ENCODE data around the gene AMN1.
"Not testable (repeated sequence)": the region's sequence is repeated elsewhere in the genome, so short reads cannot be mapped to it uniquely, and the experiment has no call there.

The AMN1 gene

DNA sequence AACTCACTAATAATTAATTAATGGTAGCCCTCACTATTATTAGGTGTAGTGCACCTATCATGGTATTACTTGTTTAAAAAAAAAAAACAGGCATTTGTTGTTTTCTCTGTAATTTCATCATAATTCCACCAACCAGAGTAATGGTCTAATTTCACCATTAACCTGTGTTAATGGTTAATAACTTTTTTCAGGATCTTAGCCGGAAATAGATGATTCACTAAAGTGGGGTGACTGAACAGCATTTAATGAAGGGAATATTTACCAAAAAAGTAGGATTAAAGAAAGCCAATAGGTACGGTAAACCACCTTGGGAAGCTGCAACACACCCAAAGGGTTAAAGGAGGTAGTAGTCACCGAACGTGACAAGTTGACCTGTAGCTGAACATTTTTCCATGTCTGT, 56.3 kb downstream of the AMN1 start:
- DNase-seq: no peak

DNA sequence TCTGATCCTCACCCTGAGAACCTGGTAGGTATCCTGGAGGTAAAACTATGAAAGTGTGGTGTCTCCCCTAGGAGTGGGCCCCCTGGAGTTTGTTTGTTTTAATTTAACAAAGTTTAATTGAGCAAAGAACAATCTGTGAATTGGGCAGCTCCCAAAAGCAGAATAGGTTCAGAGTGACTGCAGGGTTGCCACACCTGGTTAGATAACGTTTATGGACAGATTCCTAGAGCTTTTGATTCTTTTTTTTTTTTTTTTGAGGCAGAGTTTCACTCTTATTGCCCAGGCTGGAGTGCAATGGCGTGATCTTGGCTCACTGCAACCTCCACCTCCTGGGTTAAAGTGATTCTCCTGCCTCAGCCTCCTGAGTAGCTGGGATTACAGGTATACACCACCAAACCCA, 59.2 kb downstream of the AMN1 start:
- DNase-seq: not testable (repeated sequence)

DNA sequence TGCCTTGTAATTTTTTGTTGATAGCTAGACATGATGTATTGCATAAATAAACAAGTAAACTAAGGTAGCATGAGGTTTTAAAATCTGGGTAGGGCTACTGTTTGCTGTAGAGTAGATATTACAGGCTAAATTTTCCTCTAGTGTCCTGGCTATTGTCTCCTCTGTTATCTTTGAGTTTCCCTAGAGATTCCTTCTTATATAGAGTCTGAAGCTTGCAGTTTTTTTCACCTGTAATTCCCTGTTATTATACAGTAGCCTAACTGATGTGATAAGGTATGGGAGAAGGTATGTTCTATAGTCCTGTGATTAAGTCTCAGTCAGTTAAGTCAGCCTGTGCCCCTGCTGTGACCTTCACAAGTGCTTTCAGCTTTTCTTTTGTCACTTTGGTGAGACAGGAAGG, 59.8 kb downstream of the AMN1 start:
- no peak for DNase-seq

DNA sequence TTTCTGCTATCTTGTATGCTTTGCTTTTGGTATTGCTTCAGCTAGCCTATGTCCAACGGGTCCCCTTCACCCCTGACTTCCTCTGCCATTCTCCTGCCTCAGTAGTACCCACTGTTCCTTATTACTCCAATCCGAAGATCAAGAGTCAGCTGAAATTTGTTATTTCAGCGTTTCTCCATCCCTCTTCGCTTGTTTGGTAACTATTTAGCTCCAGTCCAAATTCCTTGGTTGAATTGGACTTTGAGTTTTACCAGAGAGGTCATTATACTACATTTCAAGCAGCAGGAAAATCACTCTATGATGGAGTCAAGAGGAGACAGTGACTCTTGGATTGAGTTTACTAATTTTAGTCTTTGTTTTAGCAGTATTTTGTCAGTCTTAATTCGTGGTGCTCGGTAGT, 64.8 kb downstream of the AMN1 start:
- DNase-seq: no peak

DNA sequence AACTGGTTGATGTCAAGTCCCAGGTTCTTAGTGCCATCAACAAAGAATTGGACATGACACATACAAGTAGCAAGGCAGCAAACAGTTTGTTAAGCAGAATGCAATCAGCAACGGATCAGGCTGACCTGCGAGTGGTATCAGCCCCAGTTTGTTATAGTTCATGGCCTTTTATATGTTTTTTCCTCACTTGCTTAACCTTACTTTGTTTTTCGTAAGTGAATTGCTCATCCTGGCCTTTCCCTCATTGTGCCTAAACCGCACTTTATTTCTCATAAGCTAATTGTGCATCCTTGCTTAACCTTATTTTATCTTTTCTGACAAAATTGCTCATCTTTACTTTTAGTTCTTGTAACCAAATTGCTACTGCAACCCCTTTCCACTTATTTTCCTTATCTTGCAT, 65.2 kb downstream of the AMN1 start:
- no peak for DNase-seq

DNA sequence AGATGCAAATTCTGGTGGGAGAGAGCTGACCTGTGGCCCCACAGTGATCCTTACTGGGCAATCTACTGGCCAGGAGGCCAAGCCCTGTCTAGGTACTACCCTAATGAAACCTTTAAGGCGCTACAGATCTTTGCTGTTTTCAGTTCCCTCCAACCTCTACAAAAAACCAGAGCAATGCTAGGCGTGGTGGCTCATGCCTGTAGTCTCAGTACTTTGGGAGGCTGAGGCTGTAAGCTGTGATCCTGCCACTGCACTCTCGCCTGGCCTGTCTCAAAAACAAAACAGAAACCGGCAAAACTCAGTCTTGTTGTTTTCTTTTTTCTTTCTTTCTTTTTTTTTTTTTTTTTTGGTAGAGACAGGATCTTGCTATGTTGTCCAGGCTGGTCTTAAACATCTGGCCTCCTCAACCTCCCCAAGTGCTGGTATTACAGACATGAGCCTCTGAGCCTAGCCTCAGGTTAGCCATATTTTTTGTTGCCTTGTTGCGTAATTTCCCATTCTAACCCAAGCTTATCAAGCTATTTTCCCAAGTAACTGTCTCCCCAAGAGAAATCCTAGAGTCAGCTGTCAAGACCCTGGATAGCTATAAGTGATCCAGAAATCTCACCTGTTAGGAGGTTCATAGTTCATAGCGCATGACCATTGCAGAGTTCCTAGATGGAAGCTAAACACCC, 66.5 kb downstream of the AMN1 start:
- no peak for DNase-seq

DNA sequence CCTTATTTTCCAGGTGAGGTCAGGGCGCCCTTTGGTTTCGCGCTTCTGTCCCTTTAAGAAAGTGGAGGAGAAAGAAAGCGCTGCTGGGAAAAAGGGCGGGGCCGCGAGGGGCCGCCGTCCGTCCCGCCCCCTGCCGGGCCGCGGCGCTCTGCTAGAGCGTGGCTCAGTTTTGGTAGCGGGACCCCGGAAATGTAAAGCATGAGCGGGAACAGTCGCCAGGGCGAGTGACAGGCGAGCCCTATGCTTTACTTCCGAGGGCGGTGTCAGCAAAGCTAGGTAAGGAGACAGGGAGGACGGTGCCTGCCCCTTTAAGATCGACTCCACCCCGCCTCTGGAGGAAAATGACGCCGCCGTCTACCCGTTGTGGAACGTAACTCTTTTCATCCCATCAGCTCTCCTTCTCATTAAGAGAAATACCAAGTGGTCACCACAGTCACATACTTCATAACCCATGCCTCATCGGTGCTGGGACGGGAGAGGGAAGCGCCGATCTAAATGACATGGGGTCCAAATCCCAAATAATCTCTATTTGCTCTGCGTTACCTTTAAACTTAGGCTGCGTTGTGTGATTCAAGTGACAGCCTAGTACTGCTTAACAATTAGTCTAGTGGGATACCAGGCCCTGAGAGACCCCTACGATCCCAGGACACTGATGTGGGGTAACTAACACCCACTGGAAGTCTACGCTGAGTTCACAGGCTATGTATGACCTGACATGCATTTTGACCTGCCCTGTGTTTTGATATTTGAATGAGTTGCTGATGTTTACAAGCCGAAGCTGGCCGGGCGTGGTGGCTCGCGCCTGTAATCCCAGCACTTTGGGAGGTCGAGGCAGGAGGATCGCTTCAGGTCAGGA, 69.5 kb downstream of the AMN1 start, which contains the start of gene ETFBKMT:
ETFBKMT (plus strand) TSS at position 602 of the 856 bp plus-strand sequence. CDS start 2,266 bp downstream, outside the sequence.
- DNase-seq: peak; percentile 95

DNA sequence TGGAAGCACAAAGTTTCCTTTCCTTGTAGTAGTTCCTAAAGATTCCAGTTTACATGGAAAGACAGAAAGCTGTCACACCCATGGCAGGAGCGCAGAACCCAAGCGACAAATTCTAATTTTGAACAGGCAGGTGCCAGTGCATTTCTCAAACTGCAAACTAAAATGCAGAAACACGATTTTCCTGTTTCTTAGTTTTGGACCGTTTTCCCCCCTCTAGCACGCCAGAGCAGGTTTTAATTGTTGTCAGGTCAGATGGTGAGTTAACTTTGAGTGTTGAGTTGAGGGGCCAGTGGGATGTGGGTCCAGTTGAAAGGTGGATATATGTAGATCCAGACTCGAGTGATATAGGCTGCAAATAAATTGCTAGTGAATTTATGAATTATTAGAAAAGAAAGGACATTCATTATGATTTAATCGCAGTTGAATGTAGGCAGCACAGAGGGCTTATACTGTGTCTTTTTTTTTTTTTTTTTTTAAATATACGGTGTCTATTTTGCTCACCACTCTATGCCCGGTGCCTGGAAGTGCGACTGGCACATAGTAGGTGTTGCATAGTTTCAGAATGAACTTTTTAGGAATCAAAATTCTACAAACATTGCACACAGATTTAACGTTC, 70.2 kb downstream of the AMN1 start:
- no peak for DNase-seq

DNA sequence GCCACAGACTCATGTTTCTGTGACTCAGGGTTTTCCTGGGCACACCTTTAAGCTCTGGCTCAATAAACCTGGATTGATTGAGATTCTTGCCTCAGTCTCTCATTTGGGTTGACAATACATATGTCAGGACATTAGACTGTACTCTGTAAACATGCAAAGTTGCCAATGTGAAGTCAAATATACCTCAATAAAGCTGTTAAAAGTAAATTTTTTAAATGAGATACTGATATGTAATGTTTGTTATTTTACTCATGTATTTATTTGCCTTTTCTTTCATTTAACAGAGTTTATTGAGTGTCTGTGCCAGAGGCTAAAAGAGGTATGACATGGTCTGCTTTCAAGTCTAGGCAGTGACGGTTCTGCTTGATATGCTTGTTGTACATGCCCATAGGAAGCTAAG, 73.0 kb downstream of the AMN1 start:
- no peak for DNase-seq

DNA sequence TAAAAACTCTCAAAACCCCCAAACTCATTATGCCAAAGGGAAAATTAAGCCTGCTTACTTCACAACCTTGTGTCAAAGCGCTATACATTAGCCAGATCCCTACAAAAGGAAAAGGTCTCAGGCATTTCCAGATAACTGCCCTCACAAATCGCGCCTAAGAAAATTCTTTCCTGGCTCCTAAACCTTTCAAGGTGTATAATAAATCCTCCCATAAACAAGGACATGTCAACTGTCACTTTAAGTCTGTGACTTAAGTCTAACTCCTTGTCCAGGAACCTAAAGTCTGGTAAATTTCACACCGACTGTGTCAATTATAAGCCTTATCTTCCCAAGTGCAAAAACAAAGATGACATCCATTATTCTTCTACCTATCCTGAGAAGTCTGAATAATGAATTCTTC, 73.6 kb downstream of the AMN1 start:
- DNase-seq: no peak

DNA sequence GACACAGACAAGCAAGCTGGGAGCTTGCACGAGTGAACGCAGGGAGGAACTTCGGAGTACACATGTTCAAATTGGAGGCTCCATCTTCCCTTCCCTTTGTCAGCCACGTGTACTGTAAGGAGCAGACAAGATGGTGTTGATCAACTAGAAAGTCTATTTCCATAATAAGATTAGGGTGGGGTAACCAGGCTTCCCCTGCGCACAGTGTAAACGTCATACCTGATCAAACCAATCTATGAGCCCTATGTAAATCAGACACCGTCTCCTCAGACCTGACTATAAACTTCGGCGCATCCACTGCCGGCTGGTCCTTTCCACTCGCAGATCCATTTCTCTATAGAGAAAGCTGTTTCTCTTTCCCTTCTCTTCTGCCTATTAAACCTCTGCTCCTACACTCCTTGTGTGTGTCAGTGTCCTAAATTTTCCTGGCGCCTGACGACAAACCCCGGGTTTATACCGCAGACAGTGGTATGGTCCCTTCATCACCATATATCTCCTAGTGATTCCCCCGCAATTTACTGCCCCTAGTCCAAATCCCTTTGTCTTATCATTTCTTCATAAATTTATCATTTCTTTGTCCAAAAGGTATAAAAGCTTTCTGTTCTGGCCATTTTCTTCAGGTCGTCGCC, 76.8 kb downstream of the AMN1 start:
- DNase-seq: peak; percentile 7

DNA sequence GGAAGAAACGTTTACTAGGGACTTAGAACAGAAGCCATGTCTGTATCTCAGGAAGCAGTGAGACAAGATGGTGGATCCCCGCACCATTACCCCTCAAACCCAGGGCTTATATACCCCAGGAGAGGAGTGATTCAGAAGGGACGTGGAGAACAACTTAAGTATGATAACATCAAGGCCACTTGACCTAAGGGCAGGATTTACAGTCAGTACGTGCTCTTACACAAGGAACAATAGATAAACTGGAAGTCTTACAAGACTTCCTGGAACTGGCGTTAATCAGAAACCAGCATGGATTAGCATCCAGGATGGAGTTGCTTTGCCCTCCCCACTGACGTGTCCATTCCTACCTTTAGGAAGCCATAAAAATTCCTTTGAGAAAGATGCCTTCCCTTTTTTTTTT, 77.9 kb downstream of the AMN1 start:
- no peak for DNase-seq

DNA sequence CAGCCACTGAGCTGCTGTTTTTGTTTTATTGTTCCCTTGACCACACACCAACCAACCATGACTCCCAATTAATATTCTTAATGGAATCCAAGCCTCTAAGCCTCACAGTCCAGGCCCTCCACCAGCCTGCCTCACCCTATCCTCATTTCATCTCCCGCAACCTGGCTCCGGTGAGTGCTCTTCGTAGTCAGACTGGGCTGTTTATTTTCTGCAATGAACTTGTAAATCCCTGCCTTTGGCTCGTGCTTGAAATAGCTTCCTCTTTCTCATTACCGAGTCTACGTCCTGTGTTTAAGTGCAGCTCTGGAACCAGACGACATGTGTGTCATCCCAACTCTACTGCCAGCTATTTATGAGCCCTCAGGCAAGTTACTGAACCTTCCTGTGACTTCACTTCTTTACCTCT, 81.7 kb downstream of the AMN1 start:
- no peak for DNase-seq

DNA sequence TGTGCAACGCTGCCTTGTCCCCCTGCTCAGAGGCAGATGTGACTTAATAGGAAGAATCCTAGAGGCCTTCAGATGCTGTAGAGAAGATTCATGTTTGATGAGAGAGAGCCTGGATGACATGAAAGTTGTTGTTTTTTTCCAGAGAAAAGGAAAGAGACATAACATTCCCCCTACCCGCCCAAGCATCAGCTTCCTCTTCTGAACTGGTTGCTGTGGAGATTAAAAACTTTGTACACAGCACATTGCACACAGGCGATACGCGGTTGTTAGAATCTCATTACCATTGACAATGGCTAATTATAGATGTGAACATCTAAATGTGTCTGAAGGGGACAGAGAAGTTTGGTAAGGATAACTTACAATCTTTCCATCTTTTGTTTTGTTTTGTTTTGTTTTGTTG, 82.9 kb downstream of the AMN1 start:
- DNase-seq: no peak

DNA sequence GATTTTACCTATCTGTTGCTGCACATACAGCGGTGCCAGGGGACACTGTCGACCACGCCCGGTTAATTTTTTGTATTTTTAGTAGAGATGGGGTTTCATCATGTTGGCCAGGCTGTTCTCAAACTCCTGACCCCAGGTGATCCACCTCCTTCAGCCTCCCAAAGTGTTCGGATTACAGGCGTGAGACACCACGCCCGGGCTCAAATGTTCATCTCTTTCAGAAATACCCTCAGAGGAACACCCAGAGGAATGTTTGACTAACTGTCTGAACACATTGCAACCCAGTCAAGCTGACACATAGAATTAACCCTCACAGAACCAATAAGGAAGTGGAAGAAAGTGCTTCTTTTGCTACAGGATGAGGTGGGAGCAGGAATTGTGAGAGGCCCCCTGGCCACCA, 84.3 kb downstream of the AMN1 start:
- DNase-seq: no peak

DNA sequence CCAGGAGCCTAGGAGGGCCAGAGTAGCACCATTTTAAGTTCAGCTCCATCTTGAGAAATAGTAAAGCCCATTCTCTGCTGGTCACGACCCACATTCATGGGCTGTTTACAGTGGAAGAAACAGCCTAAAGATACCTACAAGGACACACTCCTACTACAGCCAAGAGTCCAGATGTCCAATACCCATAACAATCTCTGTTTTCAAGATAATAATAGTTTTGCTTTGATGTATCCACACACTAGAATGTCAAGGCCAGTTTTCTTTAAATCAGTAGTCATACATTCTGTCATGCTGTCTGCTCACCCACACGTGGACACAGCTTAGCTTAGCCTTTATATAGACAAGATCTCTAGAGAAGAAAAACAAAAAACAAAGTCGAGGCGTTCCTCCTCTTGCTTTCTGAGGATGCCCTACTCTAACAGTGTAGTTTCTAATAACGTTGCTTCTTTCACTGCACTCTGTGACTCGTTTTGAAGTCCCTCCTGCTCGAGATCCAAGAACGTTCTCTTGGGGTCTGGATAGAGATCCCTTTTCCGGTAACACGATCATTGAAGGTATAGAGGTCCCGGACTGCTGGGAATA, 87.2 kb downstream of the AMN1 start:
- no peak for DNase-seq

DNA sequence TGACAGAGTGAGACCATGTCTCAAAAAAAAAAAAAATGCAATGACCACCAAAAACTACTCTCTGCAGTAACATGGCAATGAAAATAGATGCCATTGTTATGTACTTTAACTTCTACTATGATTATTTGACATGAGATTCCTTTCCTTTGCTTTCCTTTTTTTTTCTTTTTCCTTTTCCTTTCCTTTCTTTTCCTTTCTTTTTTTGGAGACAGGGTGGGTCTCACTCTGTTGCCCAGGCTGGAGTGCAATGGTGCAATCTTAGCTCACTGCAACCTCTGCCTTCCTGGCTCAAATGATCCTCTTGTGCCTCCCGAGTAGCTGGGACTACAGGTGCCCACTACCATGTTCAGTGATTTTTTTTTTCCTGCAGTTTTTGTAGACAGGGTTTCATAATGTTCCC, 94.2 kb downstream of the AMN1 start:
- DNase-seq: no peak

DNA sequence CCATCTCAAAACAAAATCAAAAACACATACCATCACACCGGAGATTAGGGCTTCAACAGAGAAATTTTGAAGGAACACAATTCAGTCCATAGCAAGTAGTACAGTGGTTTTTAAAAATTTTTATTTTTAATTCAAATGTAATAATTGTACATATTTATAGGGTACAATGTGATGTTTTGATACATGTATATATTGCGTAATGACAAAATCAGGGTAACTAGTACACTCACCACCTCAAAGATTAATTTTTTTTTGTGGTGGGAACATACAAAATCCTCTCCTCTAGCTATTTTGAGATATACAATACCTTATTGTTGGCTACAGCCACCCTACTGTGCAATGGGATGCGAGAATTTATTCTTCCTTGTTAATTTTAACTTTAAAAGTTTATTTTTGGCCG, 95.4 kb downstream of the AMN1 start:
- no peak for DNase-seq

DNA sequence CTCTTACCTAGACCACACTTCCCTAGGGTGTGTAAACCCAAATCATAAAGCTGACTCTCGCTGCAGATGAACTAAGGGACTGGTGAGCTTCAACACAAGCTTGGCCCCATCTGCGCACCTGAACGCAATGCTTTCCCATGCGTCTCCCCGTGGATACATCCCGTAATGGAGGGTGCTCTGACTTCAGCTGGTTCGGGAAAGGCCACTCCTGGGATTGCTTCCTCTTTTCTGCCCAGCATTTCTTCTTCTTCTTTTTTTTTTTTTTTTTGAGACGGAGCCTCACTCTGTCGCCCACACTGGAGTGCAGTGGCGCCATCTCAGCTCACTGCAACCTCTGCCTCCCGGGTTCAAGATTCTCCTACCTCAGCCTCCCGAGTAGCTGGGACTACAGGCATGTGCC, 97.0 kb downstream of the AMN1 start:
- no peak for DNase-seq

DNA sequence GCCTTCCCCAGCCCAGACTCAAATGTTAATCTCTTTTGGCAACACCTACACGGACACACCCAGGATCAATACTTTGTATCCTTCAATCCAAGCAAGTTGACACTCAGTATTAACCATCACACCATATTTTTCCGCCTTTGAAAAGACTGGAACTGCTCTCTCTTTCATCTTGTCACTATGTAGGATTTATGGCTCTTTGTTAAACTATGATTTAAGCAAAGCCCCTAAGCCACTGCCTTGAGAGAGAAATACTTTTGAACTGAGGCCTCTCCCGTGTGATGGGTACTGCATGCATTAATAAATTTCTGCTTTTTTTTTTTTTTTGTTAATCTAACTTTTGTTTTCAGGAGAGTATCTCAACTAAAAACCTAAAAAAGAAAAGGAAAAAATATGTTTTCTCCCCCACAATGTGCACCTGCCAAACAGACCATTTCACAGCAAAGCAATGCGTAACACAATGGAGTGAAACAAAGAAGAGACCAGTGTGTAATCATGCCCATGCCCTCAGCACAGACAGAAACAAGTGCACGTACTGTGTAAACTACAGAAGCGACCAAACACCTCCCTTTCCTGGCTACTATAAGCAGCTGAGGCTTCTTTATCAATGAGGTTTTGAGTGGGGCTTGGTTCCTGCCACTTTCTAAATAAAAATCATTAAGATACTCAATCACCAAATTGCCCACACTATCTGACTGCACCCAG, 97.6 kb downstream of the AMN1 start:
- DNase-seq: no peak

DNA sequence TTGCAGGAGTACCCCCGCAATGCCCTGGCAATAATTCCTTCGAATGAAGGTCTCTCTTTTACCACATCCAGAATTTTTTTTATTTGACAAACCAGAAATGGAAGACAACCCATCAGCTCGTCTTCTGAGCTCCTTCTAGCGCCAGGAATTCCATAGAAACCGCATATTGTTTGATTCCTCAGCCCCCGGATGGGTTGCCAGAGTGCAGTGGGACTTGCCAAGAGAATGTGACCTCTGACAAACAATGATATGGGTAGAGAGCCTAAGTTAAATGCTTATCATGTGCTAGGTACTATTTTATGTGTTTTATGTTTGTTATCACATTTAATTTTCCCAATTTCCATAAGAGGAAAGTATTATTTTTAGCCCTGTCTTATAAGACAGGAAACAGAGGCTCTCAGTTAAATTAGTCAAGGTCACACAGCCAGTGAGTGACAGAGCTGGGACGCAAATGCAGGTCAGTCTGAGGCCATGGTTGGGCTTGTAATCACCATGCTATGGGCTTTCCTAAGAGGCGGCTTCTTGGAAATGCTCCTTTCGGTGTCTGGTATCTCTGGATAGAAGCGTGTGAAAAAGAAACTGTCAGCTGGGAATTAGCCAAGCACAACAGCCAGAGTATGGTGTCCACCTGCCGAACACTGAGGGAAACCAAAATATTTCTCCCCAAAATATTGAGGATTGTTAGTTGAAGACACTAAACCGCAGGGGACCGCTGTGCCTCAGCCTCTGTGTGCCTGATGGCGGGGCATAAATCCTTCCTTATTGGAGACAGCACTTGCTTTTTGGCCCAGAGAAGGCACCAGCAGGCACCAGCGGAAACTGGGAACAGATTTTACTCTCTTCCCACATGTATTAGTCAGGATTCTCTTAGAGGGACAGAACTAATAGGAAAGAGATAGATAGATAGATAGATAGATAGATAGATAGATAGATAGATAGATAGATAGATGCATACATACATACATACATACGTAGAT, 98.8 kb downstream of the AMN1 start:
- DNase-seq: no peak

All from NCI-H2029 (cell line).